Thyroid gland (tissue), 4 donors: ENCODE measurements around the gene TOR3A.

Source experiments
- POLR2A ChIP-seq, 2 donors: fragments of 450-650 bp; IDR thresholded peaks; one replicate each; pipeline ENCODE4 v1.6.1; 2017; ENCODE audit warnings: antibody characterized with exemption in 2 of 2, mild to moderate bottlenecking in 2 of 2, moderate library complexity in 1 of 2
- TF ChIP-seq, protein P1 (sequence below), 6 experiments: fragments of 200-600 bp in 3 of 6; fragments of 450-650 bp in 3 of 6; sonication (generic) in 3 of 6; IDR thresholded peaks; one replicate each; pipeline ENCODE4 v1.5.1; 2016 to 2019; ENCODE audit warnings: antibody characterized with exemption in 6 of 6, mild to moderate bottlenecking in 2 of 6, inconsistent platforms in 1 of 6, moderate library complexity in 1 of 6

DNA sequence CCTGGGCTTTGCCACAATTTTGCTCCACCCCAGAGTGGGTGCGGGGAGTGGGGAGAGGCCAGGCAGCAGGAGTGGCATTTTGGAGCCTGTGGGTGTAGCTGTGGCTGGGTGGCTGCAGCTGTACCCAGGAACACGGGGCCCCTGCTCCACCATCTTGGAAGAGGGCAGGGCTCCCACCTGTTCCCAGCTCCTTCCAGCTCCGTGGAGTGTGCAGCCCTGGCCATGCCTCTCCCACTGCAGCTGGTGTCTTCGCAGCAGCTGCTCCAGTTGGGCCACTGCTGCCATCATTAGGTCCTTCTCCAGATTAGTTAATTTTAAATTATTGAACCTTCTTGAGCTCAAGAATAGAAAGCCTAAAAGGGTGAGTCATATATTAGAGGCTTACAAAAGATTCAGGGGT, 38.6 kb upstream of the TOR3A start:
- TF ChIP-seq, protein P1, sequence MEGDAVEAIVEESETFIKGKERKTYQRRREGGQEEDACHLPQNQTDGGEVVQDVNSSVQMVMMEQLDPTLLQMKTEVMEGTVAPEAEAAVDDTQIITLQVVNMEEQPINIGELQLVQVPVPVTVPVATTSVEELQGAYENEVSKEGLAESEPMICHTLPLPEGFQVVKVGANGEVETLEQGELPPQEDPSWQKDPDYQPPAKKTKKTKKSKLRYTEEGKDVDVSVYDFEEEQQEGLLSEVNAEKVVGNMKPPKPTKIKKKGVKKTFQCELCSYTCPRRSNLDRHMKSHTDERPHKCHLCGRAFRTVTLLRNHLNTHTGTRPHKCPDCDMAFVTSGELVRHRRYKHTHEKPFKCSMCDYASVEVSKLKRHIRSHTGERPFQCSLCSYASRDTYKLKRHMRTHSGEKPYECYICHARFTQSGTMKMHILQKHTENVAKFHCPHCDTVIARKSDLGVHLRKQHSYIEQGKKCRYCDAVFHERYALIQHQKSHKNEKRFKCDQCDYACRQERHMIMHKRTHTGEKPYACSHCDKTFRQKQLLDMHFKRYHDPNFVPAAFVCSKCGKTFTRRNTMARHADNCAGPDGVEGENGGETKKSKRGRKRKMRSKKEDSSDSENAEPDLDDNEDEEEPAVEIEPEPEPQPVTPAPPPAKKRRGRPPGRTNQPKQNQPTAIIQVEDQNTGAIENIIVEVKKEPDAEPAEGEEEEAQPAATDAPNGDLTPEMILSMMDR (IDR thresholded peaks at IDR 0.05), result no peak
- no peak for TF ChIP-seq POLR2A (IDR thresholded peaks at IDR 0.05)
